Measurements from ENCODE around the gene ZNF608.

The ZNF608 gene

GRCh38 chr5:124743602-124744169 is 2.8 kb downstream of the ZNF608 start:
- Mint-ChIP-seq H3K27me3 (peaks cover 39% of the 10 kb centered on the region), H3K4me1 (peaks cover 13% of the 10 kb centered on the region), H3K9me3 (peaks cover 6% of the 10 kb centered on the region), H3K4me3 (no peak overlapping the region), H3K36me3 (no peaks in the 10 kb centered on the region), H3K27ac (no peak overlapping the region)

GRCh38 chr5:124742983-124743601 is 3.3 kb downstream of the ZNF608 start:
- Mint-ChIP-seq H3K4me1 (peaks cover 8% of the 10 kb centered on the region), H3K36me3 (no peaks in the 10 kb centered on the region), H3K27ac (no peak overlapping the region), H3K27me3 (peaks cover 36% of the 10 kb centered on the region), H3K4me3 (no peak overlapping the region), H3K9me3 (peaks cover 6% of the 10 kb centered on the region)

DNA sequence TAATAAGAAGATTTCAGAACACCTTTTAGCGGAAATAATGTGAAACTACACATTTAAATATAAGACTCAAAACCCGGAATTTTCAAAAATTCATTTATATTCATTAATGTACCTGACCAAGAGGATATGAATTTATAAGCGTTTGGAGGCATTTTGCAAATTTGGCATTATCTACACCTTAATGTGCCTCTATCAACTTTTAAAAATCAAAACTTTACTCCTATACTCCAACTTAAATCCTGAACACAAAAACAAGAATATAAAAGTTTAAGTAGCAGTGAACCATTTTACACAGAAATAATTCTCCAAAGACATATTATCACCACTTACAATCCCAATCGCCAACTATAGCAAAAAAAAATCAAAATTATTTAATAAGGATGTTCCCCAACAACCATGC is 3.9 kb downstream of the ZNF608 start:
- Mint-ChIP-seq H3K27me3 (peaks cover 30% of the 10 kb centered on the region), H3K27ac (no peak overlapping the region), H3K4me1 (peaks cover 5% of the 10 kb centered on the region), H3K4me3 (no peak overlapping the region), H3K36me3 (no peaks in the 10 kb centered on the region), H3K9me3 (peaks cover 6% of the 10 kb centered on the region)

DNA sequence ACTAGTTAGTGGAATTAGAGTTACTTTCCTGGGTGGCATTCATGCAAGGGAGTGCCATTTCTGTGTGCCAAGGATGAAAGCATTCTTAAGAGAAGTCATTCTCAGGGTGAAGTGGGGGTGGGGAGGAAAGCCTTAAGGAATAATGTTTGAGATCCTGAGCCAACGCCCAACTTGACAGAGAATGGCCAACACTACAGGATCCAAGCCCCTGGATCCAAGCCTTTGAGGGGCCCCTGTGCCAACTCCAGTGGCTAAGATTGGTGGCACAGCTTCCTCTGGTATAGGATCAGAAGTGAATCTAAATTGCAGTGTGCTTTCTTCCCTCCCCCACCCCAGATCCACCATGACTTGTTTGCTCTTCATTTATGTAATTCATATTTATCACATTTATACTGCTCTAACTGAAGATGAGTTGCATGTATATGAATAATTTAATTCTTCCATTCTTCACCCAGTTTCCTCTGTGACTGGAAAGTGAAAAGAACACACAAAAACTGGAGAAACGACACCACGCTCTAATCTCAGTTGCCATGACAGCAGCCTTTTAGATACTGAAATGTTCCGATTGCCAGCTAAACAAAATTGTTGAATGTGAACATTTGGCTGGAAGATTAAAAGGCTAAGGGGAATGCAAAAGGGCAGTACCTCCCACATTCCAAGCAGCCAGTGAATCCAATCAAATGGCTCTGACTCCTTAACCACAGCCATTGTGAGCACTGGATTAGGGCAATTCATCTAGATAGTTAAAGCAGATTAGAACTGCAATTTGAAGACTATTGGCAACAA is 4.5 kb downstream of the ZNF608 start:
- H3K27ac Mint-ChIP-seq, result no peak overlapping the region
- peaks cover 6% of the 10 kb centered on the region for H3K9me3 Mint-ChIP-seq
- peaks cover under 1% of the 10 kb centered on the region for H3K4me1 Mint-ChIP-seq
- H3K36me3 Mint-ChIP-seq, result no peaks in the 10 kb centered on the region
- peaks cover 25% of the 10 kb centered on the region for H3K27me3 Mint-ChIP-seq
- H3K4me3 Mint-ChIP-seq, result no peak overlapping the region

DNA sequence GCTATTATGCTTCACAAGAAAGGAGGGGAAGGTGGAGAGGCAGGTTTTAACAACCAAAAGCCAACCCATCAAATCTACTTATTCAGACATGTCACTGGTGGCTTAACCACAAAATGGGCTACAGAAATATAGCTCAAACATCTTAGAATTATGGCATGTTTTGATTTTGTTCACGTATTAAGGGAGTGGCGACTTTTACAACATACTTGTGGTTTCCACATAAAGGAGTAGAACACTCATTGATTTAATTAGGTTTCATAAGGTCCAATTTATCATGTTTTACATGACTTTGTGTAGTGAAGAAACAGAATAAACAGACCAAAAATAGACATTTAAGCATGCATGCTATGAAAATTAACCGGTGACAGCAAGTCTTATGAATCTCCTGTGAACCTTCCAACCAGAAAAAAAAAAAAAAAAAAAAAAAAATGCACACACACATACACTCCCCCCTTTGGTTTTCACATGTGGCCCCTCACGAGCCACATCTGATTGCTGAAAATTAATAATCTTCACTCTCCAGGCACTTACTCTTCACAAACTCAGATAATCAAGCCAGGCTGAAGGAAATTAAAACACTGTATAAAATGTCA is 5.4 kb downstream of the ZNF608 start:
- Mint-ChIP-seq H3K27me3 (peaks cover 21% of the 10 kb centered on the region), H3K4me3 (no peak overlapping the region), H3K9me3 (peaks cover 6% of the 10 kb centered on the region), H3K36me3 (no peaks in the 10 kb centered on the region), H3K4me1 (no peaks in the 10 kb centered on the region), H3K27ac (no peak overlapping the region)

DNA sequence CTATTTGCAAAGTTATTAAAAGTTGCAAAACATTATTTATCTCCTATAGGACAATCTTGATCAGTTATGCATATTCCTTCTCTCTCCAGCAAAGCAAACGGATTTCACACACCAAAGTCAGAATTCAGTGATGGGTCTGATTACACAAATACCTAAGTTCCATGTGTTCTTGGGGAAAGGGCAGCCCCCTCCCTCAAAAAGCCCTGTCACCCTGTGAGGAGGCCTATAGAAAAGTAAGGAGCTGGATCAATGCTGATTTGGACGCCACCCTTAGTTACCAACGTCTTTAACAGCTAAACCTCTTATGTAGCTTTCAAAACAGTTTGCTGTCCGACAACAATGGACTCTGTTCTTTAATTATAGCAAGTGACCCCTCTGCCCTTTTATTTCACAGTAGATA is 6.4 kb downstream of the ZNF608 start:
- H3K36me3 Mint-ChIP-seq, result peaks cover 1% of the 10 kb centered on the region
- peaks cover 16% of the 10 kb centered on the region for H3K27me3 Mint-ChIP-seq
- no peak overlapping the region for H3K27ac Mint-ChIP-seq
- no peak overlapping the region for H3K4me3 Mint-ChIP-seq
- H3K4me1 Mint-ChIP-seq, result no peaks in the 10 kb centered on the region
- H3K9me3 Mint-ChIP-seq, result peaks cover 12% of the 10 kb centered on the region

DNA sequence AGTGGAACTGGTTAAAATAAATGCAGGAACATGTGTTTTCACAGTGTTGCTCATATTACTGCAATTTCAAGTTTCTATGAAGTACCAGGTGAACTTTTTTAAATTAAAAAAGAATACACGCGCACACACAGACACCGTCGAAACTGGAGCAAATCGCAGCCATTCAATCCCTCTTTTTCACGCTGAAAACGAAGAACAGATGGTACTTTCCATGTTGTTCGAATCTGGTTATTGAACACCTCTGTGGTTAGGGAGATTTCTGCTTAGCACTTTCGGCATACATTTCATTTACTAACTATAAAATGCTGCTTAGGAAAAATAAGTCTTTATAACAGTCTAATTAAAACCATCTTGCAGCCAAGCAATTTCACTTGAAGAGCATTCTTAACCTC is 6.8 kb downstream of the ZNF608 start:
- H3K4me3 Mint-ChIP-seq, result no peak overlapping the region
- peaks cover 3% of the 10 kb centered on the region for H3K36me3 Mint-ChIP-seq
- peaks cover 16% of the 10 kb centered on the region for H3K27me3 Mint-ChIP-seq
- H3K27ac Mint-ChIP-seq, result no peak overlapping the region
- peaks cover 15% of the 10 kb centered on the region for H3K9me3 Mint-ChIP-seq
- no peaks in the 10 kb centered on the region for H3K4me1 Mint-ChIP-seq

DNA sequence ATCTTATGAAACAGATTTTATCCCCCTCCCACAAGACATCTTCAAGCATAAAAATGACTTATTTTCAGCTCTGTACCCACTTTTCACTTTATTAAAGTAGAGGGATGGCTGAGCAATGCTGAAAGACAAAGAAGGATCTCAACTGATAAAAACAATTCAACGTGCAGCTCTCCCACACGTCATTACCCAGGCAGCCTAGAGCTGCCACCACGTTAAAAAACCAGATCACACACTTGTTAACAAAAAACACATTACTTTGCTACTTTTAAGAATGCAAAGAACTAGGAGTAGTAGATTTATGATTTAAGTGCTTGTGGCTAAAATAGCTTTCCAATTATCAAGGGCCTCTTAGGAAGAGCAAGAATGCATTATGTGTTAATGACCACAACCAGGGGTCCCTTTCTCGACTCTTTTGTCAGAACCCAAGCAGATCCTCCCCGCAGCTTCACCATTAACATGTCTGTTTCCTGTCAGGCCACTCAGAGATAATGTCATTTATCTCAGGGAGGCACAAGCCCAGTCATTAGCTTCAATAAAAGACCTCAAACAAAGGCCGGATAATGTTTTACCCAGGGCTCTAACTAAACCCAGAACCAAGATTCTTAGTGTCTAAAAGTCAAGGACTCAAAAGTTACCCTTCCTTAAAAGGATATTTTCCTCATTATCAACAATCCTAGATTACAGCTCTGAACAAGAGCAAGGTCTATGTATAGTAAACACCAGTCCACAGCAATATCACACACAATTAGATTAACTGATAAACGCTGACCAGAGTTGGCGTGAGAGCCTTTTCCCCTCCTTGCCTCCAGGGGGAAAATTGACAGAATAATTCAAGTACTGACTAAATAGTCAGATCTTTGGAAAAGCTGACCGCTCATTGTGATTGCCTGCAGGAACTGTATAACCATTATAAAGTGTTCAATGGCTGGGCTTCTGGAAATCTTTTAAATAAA is 7.5 kb downstream of the ZNF608 start:
- Mint-ChIP-seq H3K4me1 (no peaks in the 10 kb centered on the region), H3K9me3 (peaks cover 17% of the 10 kb centered on the region), H3K4me3 (no peak overlapping the region), H3K27ac (no peak overlapping the region), H3K36me3 (peaks cover 3% of the 10 kb centered on the region), H3K27me3 (peaks cover 19% of the 10 kb centered on the region)

DNA sequence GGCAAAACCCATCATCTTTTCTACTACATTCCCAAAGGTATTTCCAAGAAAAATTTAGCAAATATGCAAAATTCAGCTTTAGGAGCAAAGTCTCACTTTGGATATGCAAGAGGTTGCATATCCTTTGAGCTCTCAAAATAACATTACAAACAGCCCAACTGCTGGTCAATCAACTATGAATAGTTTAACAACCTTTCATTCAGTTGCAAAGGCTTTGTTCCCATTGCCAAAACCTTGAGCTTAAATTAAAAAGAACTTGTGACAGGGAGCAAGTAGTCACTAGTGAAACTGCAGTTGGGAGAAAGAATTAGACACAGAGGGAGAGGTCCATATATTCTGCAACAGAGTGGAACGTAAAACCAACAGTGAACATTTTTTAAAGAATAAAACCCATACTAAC is 8.8 kb downstream of the ZNF608 start:
- H3K27ac Mint-ChIP-seq, result no peak overlapping the region
- H3K27me3 Mint-ChIP-seq, result peaks cover 21% of the 10 kb centered on the region
- H3K36me3 Mint-ChIP-seq, result peaks cover 3% of the 10 kb centered on the region
- H3K9me3 Mint-ChIP-seq, result peaks cover 19% of the 10 kb centered on the region
- H3K4me3 Mint-ChIP-seq, result no peak overlapping the region
- H3K4me1 Mint-ChIP-seq, result no peaks in the 10 kb centered on the region

GRCh38 chr5:124736805-124737188 is 9.6 kb downstream of the ZNF608 start:
- peaks cover 23% of the 10 kb centered on the region for H3K27me3 Mint-ChIP-seq
- H3K4me3 Mint-ChIP-seq, result no peak overlapping the region
- H3K9me3 Mint-ChIP-seq, result peaks cover 22% of the 10 kb centered on the region
- peaks cover 3% of the 10 kb centered on the region for H3K36me3 Mint-ChIP-seq
- no peaks in the 10 kb centered on the region for H3K4me1 Mint-ChIP-seq
- H3K27ac Mint-ChIP-seq, result no peak overlapping the region

DNA sequence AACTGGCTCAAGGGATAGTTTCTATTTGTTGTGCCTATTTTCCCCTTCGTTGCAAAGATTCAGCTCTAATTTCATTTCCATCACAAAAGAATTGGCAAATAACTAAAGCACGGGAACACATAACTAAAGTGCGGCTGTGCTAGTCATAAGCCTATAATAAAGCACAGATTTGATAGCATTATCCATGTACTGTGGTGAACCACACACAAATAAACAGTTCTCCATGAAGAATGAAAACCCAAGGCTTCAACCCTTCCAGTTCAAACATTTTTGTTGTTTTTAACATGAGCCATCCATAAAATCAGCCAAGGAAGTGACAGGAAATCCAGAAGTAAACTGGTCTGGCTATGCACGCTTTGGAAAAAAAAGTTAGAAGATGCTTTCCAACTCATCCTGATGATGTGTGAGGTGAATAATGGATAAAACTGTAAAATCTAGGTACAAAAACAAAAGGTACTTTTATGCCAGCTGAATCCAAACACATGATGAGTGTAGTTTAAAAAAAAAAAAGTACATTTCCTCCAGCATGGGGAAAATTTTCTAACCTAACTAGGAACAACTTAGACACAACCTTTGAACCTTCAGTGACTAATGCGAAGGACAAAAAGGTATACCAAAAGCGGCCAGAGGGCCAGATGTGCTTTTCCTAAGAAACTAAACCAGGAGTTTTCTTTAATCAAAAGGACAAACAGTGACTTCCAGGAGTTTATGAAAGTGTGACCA is 10.2 kb downstream of the ZNF608 start:
- H3K4me3 Mint-ChIP-seq, result no peak overlapping the region
- H3K27me3 Mint-ChIP-seq, result peaks cover 20% of the 10 kb centered on the region
- H3K9me3 Mint-ChIP-seq, result peaks cover 22% of the 10 kb centered on the region
- no peak overlapping the region for H3K27ac Mint-ChIP-seq
- H3K4me1 Mint-ChIP-seq, result no peaks in the 10 kb centered on the region
- peaks cover 3% of the 10 kb centered on the region for H3K36me3 Mint-ChIP-seq

GRCh38 chr5:124735169-124735858 is 11.1 kb downstream of the ZNF608 start:
- H3K4me3 Mint-ChIP-seq, result no peak overlapping the region
- H3K27ac Mint-ChIP-seq, result no peak overlapping the region
- peaks cover 21% of the 10 kb centered on the region for H3K27me3 Mint-ChIP-seq

DNA sequence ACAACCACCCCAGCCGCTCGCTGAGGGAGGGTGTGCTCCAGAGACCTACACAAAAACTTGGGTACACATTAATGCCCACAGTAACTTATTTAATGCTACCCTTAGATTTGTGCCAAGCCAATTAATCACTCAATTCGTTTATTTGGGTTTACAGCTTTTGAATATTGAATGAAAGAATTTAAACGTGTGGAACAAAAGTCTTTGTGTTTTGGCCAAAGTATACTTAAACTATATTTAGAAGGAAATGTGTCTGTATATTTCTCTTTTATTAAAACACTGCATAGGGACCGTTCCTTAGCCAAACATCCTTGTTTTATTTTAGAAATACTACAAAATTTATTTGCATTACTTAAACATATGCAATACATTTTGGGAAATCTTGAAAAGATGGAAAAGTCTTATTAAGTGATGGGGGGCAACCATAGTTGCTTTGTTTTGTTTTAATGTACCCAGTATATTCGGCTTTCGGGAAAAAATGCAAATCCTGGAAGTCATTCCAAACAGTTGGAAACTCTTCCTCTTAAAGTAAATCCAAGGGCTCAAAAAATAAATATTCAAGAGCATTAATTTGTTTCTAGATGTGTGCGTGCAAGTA is 11.8 kb downstream of the ZNF608 start:
- H3K9me3 Mint-ChIP-seq, result peaks cover 16% of the 10 kb centered on the region
- no peak overlapping the region for H3K4me3 Mint-ChIP-seq
- no peak overlapping the region for H3K27ac Mint-ChIP-seq
- H3K27me3 Mint-ChIP-seq, result peaks cover 18% of the 10 kb centered on the region
- H3K4me1 Mint-ChIP-seq, result no peaks in the 10 kb centered on the region
- H3K36me3 Mint-ChIP-seq, result peaks cover 3% of the 10 kb centered on the region

More at GRCh38 chr5:124735169-124735858, 11.1 kb downstream of the ZNF608 start:
- peaks cover 3% of the 10 kb centered on the region for H3K36me3 Mint-ChIP-seq
- H3K9me3 Mint-ChIP-seq, result peaks cover 16% of the 10 kb centered on the region
- no peaks in the 10 kb centered on the region for H3K4me1 Mint-ChIP-seq

DNA sequence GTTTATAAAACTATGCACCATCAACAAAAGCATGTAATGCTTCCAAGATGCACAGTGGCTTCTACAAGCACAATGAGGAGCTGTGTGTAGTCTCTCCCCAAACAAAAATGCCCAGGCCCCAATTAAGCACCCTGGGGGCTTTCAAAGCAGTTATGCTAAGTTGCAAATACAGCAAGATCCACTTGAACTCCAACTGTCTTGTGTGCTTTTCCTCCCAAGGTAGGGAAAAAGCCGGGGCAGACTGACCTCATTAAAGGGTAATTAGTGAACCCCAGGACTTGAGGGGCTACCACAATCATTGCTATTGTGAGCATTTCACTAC is 13.1 kb downstream of the ZNF608 start:
- H3K9me3 Mint-ChIP-seq, result peaks cover 16% of the 10 kb centered on the region
- H3K27ac Mint-ChIP-seq, result no peak overlapping the region
- H3K4me1 Mint-ChIP-seq, result no peaks in the 10 kb centered on the region
- H3K4me3 Mint-ChIP-seq, result no peak overlapping the region
- H3K27me3 Mint-ChIP-seq, result peaks cover 18% of the 10 kb centered on the region
- H3K36me3 Mint-ChIP-seq, result peaks cover 3% of the 10 kb centered on the region
